HS-5 (cell line): ENCODE data around the gene POLH.
"Not testable (repeated sequence)": the region's sequence is repeated elsewhere in the genome, so short reads cannot be mapped to it uniquely, and the experiment has no call there.

Source experiments
- DNase-seq: peaks from one replicate; pipeline ENCODE4 v3.0.0-alpha.2; 2012; ENCODE audit warnings: low read depth

The POLH gene

GRCh38 chr6:43575772-43576551 is at the start of gene POLH, which contains the start of gene XPO5:
TSS of gene POLH (plus strand) at chr6:43576185. CDS start at chr6:43582320, 6,135 bp downstream.
TSS of gene XPO5 (minus strand) at chr6:43576038. CDS start at chr6:43575864, 174 bp downstream.
- DNase-seq, result peak; percentile 64

GRCh38 chr6:43532201-43532600 is 43.8 kb upstream of the POLH start:
- no peak for DNase-seq

- DNase-seq, result not testable (repeated sequence)
These were observed 37.0 kb upstream of the POLH start for GRCh38 chr6:43538986-43539385.

GRCh38 chr6:43539409-43539808 is 36.6 kb upstream of the POLH start:
- not testable (repeated sequence) for DNase-seq

DNA sequence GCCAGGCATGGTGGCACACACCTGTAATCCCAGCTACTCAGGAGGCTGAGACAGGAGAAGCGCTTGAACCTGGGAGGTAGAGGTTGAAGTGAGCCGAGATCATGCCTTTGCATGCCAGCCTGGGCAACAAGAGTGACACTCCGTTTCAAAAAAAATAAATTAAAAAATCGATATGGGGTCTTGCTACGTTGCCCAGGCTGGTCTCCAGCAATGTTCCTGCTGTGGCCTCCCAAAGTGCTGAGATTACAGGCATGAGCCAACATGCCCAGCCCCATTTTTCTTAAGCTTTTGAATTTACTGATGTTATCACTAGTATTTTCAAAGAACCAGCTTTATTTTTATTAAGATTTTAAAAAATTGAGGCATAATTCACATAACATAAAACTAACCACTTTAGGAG is 35.5 kb upstream of the POLH start:
- DNase-seq, result no peak

- DNase-seq, result no peak
These were observed 34.1 kb upstream of the POLH start for GRCh38 chr6:43541774-43542471.

GRCh38 chr6:43544461-43544860 is 31.5 kb upstream of the POLH start:
- DNase-seq, result no peak

DNA sequence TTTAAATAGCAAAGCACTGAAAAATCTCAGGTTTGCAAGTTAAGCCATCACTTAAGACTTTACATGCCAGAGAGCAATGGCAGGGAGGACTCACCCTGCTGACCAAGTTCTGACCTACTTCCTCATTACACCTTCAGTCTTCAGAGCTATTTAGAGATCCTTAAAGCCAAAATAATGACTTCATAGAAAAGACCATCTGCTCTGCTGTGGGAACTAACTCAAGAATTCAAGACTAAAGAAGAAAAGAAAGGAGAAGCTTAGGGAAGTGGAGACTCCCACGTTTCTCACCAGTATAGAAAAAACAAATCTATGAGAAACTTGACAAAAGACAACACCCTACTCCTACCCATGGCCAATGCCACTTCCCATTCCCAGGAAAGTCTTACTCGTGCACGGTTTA is 28.8 kb upstream of the POLH start:
- DNase-seq, result no peak

DNA sequence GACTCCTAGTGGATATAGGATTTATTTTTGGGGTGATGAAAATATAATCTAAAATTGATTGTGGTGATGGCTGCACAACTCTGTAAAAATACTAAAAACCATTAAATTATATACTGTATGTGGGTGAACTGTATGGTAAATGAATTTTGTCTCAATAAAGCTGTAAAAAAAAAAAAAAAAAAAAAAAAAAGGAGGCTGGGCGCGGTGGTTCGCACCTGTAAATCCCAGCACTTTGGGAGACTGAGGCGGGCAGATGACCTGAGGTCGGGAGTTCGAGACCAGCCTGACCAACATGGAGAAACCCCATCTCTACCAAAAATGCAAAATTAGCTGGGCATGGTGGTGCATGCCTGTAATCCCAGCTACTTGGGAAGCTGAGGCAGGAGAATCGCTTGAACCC is 18.4 kb upstream of the POLH start:
- not testable (repeated sequence) for DNase-seq

DNA sequence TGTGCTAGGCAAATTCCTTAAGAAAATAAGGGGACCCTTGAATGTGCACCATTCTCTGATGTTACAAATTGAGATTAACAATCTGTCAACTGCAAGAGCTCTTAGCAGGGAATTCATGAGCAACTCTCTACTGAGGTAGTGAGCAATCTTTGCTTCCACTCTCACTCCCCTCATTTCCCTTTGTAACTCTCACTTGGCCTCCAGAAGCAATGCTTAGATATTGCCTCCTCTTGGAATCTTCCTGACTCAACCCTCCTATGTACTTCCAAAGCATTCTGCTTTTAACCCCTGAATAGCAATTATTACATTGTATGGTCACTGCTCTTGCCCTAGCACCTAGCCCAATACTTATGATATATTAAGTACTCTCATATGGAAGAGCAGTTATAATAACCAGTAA is 16.7 kb upstream of the POLH start:
- no peak for DNase-seq

GRCh38 chr6:43570876-43571441 is 5.0 kb upstream of the POLH start:
- no peak for DNase-seq

GRCh38 chr6:43572015-43572414 is 4.0 kb upstream of the POLH start:
- no peak for DNase-seq

- no peak for DNase-seq
These were observed 747 bp upstream of the POLH start for GRCh38 chr6:43575105-43575771.

DNA sequence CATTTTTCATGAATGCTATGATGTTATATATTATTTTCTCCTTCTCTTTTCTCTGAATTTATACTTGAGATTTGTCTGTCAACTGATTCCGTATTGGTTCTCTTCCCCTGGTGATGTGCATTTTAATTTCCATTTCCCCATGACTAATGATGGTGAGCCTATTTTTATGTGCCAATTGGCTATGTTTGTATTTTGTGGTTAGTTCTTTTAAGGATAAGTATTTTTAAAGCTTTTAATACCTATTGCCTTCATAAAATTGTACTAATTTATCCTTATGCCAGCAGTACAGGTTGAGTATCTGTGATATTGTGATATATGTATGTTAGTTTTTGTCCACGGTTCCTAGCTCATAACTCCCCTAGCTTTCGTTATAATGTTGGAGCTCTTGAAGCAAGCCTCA is 2.8 kb downstream of the POLH start:
- no peak for DNase-seq

DNA sequence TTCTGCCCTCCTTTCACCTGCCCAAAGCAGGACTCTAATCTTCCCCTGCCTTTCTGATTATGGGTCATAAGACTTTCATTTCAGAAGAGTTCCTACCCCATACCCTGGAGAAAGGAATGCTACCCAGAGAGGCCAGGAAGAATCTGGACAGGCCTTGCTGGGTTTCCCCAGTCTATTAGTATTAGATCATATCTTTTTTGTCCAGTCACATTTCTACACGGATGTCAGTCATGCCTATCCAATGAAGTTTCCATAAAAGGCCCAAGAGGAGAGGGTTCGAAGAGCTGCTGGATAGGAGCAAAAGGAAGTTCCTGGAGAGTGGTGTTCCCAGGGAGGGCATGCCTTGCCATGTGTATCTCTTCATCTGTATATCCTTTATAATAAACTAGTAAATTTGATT is 3.2 kb downstream of the POLH start:
- DNase-seq, result no peak

DNA sequence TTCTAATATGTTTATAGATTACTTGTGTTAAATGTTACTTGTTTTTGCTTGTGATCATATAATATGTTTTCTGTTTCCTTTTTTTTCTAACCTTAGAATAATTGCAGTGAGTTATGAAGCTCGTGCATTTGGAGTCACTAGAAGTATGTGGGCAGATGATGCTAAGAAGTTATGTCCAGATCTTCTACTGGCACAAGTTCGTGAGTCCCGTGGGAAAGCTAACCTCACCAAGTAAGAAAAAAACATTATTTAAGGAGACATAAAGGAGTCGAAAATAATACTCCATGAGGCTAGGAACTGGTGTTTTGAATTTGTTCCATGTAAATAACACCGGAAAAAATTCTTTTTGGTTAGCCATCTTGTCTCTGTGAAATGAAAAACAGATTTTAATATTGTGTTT is 6.9 kb downstream of the POLH start:
- DNase-seq, result no peak

- peak; percentile 68 for DNase-seq
These were observed 9.0 kb downstream of the POLH start for GRCh38 chr6:43584892-43585570.

DNA sequence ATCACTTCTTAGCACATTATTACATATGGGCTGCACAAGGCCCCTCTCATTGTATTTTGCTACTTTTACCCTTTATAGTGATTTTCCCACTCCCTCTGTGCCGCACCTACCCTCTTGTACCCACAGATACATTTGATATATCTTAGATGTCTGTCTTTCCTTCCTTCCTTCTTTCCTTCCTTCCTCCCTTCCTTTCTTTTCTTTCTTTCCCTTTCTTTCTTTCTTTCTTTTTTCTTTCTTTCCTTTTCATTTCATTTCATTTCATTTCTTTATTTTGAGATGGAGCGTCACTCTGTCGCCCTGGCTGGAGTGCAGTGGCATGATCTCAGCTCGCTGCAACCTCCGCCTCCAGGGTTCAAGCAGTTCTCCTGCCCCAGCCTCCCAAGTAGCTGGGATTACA is 12.2 kb downstream of the POLH start:
- DNase-seq, result no peak

- not testable (repeated sequence) for DNase-seq
These were observed 13.6 kb downstream of the POLH start for GRCh38 chr6:43589564-43589963.

- no peak for DNase-seq
These were observed 18.0 kb downstream of the POLH start for GRCh38 chr6:43593938-43594337.

DNA sequence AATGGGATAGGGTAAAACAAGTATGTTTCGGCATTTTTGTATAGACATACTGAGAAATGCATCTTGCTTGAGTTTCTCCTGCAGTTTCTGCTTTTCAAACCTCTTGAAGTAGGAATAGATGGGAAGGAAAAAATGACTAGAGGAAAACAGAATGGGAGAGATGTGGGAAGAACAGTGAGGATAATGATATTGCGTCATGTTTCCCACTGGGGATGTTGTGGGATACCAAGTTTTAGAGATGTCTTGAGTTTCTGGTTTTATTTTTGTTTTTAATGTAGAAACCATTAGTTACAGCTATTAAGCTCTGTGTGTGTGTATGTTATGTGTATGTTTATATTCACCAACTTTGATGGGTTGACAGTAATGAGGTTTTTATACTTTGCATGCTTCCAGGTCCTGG is 24.6 kb downstream of the POLH start:
- DNase-seq, result no peak

DNA sequence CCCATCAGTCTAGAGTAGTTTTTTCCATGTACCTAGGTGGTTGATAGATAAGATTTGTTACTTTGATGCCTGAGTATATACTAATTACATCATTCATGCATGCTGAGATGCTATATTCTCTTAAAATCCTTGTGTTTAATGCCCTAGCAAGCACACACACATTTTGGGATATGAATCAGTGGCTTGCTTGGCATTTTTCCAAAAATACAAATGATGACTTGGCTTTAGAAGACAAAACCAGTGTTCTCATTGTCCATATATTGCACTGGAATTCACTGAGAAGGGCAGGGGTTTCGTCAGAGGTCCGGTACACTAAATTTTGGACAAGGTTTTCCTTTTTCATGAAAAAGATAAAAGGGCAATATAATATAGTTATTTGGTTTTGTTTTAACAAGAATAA is 28.2 kb downstream of the POLH start:
- peak; percentile 70 for DNase-seq
